CD8-positive, alpha-beta memory T cell (primary cell): ENCODE results near the gene SIPA1L3. TPM values are rescaled to one million over a fixed set of nuclear protein-coding genes. Genes with fewer than 3 reads are reported as not detected.
"Not testable (repeated sequence)": the region's sequence is repeated elsewhere in the genome, so short reads cannot be mapped to it uniquely, and the experiment has no call there.

Experiments used
- CTCF ChIA-PET: fragments of 350-600 bp; sonication (Branson Sonifier 250); formaldehyde crosslinking; loops from one replicate; lab custom pipeline; 2021; ENCODE audit warnings: antibody characterized with exemption; lab: Charles Lee
- POLR2A ChIA-PET: fragments of 350-600 bp; sonication (Branson Sonifier 250); formaldehyde crosslinking; loops from one replicate; lab custom pipeline; 2021; ENCODE audit warnings: antibody characterized with exemption; lab: Charles Lee
- DNase-seq, 5 donors: peaks; one replicate each; pipeline versions ENCODE4 v3.0.0 to v3.0.0-alpha.2; 2020 to 2022; ENCODE audit warnings: mixed read lengths in 1 of 5
- H3K27ac ChIP-seq: one replicate; pipeline ENCODE4 v1.7.0; 2013; ENCODE audit warnings: low read depth, mild to moderate bottlenecking, low read length, moderate library complexity
- H3K27me3 ChIP-seq: 2 replicates; pipeline ENCODE4 v1.7.0; 2013; ENCODE audit warnings: low read length, mild to moderate bottlenecking; ENCODE audit not compliant: insufficient read depth, poor library complexity, severe bottlenecking
- H3K36me3 ChIP-seq: 2 replicates; pipeline ENCODE4 v1.7.0; 2013; ENCODE audit warnings: mild to moderate bottlenecking, low read length, moderate library complexity; ENCODE audit not compliant: insufficient read depth
- H3K4me1 ChIP-seq: 2 replicates; pipeline ENCODE4 v1.7.0; 2013; ENCODE audit warnings: mild to moderate bottlenecking, low read length, moderate library complexity; ENCODE audit not compliant: insufficient read depth
- H3K4me3 ChIP-seq: 2 replicates; pipeline ENCODE4 v1.7.0; 2013; ENCODE audit warnings: mild to moderate bottlenecking, low read length
- H3K9me3 ChIP-seq: 2 replicates; pipeline ENCODE4 v1.7.0; 2013; ENCODE audit warnings: mild to moderate bottlenecking, low read length
- H3K27ac Mint-ChIP-seq, 8 donors: one replicate each; pipeline ENCODE4 v1.8.0; 2020 to 2021; ENCODE audit warnings: mixed read lengths in 8 of 8, mild to moderate bottlenecking in 6 of 8, inconsistent platforms in 3 of 8, moderate library complexity in 3 of 8
- H3K27me3 Mint-ChIP-seq, 2 donors: one replicate each; pipeline ENCODE4 v1.8.0; 2020 to 2021; ENCODE audit warnings: mixed read lengths in 2 of 2, mild to moderate bottlenecking in 1 of 2, moderate library complexity in 1 of 2
- H3K36me3 Mint-ChIP-seq, 3 donors: one replicate each; pipeline ENCODE4 v1.8.0; 2020 to 2021; ENCODE audit warnings: mixed read lengths in 3 of 3, inconsistent platforms in 1 of 3, mild to moderate bottlenecking in 1 of 3
- H3K4me1 Mint-ChIP-seq, 3 donors: one replicate each; pipeline ENCODE4 v1.8.0; 2020 to 2021; ENCODE audit warnings: mixed read lengths in 3 of 3, inconsistent platforms in 1 of 3, mild to moderate bottlenecking in 1 of 3
- H3K4me3 Mint-ChIP-seq, 7 donors: one replicate each; pipeline ENCODE4 v1.8.0; 2020 to 2021; ENCODE audit warnings: mixed read lengths in 7 of 7, mild to moderate bottlenecking in 6 of 7, moderate library complexity in 4 of 7, inconsistent platforms in 2 of 7
- H3K9me3 Mint-ChIP-seq, 5 donors: one replicate each; pipeline ENCODE4 v1.8.0; 2020 to 2022; ENCODE audit warnings: mixed read lengths in 5 of 5, mild to moderate bottlenecking in 3 of 5, moderate library complexity in 2 of 5, inconsistent platforms in 1 of 5
- polyA plus RNA-seq: library from polyadenylated mRNA; unstranded; fragments of 300-500 nt; fragmentation: Illumina TruSeq; gene quantifications from one replicate; pipeline ENCODE4 v1.2.3, GENCODE V29; 2021
- total RNA-seq, 2 experiments: library from RNA; stranded (reverse); gene quantifications; one replicate each; pipeline ENCODE4 v1.2.3, GENCODE V29; 2021

The SIPA1L3 gene
- total and polyA plus RNA-seq, 3 experiments from 2014 or later = 5.4 to 14.8 (median 11.5) TPM

- peaks cover 11% of the 10 kb centered on the region for H3K4me1 ChIP-seq
- Mint-ChIP-seq H3K4me1 (peaks cover 19 to 39% (median 24%) of the 10 kb centered on the region in 3 donors), H3K4me3 (peak overlapping the region in 3 of 7 donors; percentile 75 to 82 (median 79)), H3K27me3 (peaks cover 63 to 67% of the 10 kb centered on the region in 2 donors)
- H3K36me3 ChIP-seq, POLR2A ChIA-PET, H3K27ac ChIP-seq, DNase-seq, H3K9me3 ChIP-seq, H3K27ac Mint-ChIP-seq, H3K36me3 Mint-ChIP-seq, H3K9me3 Mint-ChIP-seq, H3K4me3 ChIP-seq: not testable (repeated sequence)
- H3K27me3 ChIP-seq = peaks cover 39% of the 10 kb centered on the region
- CTCF ChIA-PET = interaction anchor here (1.0 to 2.9 kb wide), 2 partner anchors 9 to 324 kb away, joined by 3 to 7 read pairs; no protein-coding TSS in a partner anchor
Observed at GRCh38 chr19:38224863-38225218, 317.8 kb downstream of the SIPA1L3 start.

- Mint-ChIP-seq H3K36me3 (peaks cover 0 to 8% (median 0%) of the 10 kb centered on the region in 3 donors), H3K4me3 (peak overlapping the region in 2 of 7 donors; percentile 19 to 52), H3K27ac (no peak overlapping the region), H3K9me3 (peaks cover 0 to 1% (median 0%) of the 10 kb centered on the region in 5 donors), H3K27me3 (peaks cover 55 to 72% of the 10 kb centered on the region in 2 donors), H3K4me1 (peaks cover 19 to 41% (median 26%) of the 10 kb centered on the region in 3 donors)
- ChIA-PET CTCF (interaction anchor here (1.0 to 2.1 kb wide), 4 partner anchors 8 to 176 kb away, joined by 3 to 5 read pairs (median 4); partner anchors contain the start of genes CATSPERG, FAM98C and PSMD8), POLR2A (no interaction called here)
- H3K27ac ChIP-seq = no peak overlapping the region
- no peak for DNase-seq
- H3K36me3 ChIP-seq = no peaks in the 10 kb centered on the region
- H3K27me3 ChIP-seq = peaks cover 42% of the 10 kb centered on the region
- H3K9me3 ChIP-seq = no peaks in the 10 kb centered on the region
- H3K4me1 ChIP-seq = peaks cover 11% of the 10 kb centered on the region
- H3K4me3 ChIP-seq = no peak overlapping the region
Observed at GRCh38 chr19:38227287-38228004, 320.4 kb downstream of the SIPA1L3 start.

- ChIA-PET POLR2A (no interaction called here), CTCF (interaction anchor here (1.4 kb wide), 1 partner anchor 175 kb away, joined by 3 read pairs; the partner anchor contains the start of gene FAM98C)
- DNase-seq = no peak
- Histone ChIP-seq H3K36me3 (no peaks in the 10 kb centered on the region), H3K9me3 (no peaks in the 10 kb centered on the region), H3K4me1 (peaks cover 11% of the 10 kb centered on the region), H3K27me3 (peaks cover 42% of the 10 kb centered on the region), H3K4me3 (no peak overlapping the region), H3K27ac (no peak overlapping the region)
- Mint-ChIP-seq H3K27me3 (peaks cover 52 to 72% of the 10 kb centered on the region in 2 donors), H3K36me3 (peaks cover 0 to 6% (median 0%) of the 10 kb centered on the region in 3 donors), H3K9me3 (peaks cover 0 to 1% (median 0%) of the 10 kb centered on the region in 5 donors), H3K27ac (no peak overlapping the region), H3K4me1 (peaks cover 18 to 39% (median 22%) of the 10 kb centered on the region in 3 donors), H3K4me3 (peak overlapping the region in 1 of 7 donors; percentile 12)
Observed at GRCh38 chr19:38228005-38228377, 321.0 kb downstream of the SIPA1L3 start.

- H3K4me1 ChIP-seq = peaks cover 9% of the 10 kb centered on the region
- Mint-ChIP-seq H3K27me3 (peaks cover 46 to 66% of the 10 kb centered on the region in 2 donors), H3K9me3 (no peaks in the 10 kb centered on the region), H3K4me1 (peaks cover 13 to 31% (median 14%) of the 10 kb centered on the region in 3 donors), H3K27ac (no peak overlapping the region), H3K4me3 (peak overlapping the region in 3 of 7 donors; percentile 28 to 69 (median 49)), H3K36me3 (no peaks in the 10 kb centered on the region)
- no peaks in the 10 kb centered on the region for H3K36me3 ChIP-seq
- no peak for DNase-seq
- peaks cover 42% of the 10 kb centered on the region for H3K27me3 ChIP-seq
- H3K4me3 ChIP-seq = no peak overlapping the region
- POLR2A ChIA-PET = no interaction called here
- H3K9me3 ChIP-seq = no peaks in the 10 kb centered on the region
- CTCF ChIA-PET = no interaction called here
- no peak overlapping the region for H3K27ac ChIP-seq
Observed at GRCh38 chr19:38228491-38229439, 321.8 kb downstream of the SIPA1L3 start.

GRCh38 chr19:38229585-38230073 lies 322.6 kb downstream of the SIPA1L3 start:
- H3K9me3 ChIP-seq = no peaks in the 10 kb centered on the region
- Mint-ChIP-seq H3K27ac (peak overlapping the region in 1 of 8 donors; percentile 17), H3K27me3 (peaks cover 44 to 62% of the 10 kb centered on the region in 2 donors), H3K4me3 (peak overlapping the region in 5 of 7 donors; percentile 10 to 55 (median 37)), H3K4me1 (peaks cover 8 to 24% (median 9%) of the 10 kb centered on the region in 3 donors), H3K36me3 (no peaks in the 10 kb centered on the region), H3K9me3 (no peaks in the 10 kb centered on the region)
- no peak overlapping the region for H3K4me3 ChIP-seq
- POLR2A ChIA-PET = no interaction called here
- H3K27ac ChIP-seq = no peak overlapping the region
- peaks cover 37% of the 10 kb centered on the region for H3K27me3 ChIP-seq
- no peaks in the 10 kb centered on the region for H3K36me3 ChIP-seq
- CTCF ChIA-PET = no interaction called here
- peak; percentile 35 to 61 (median 47) for DNase-seq
- H3K4me1 ChIP-seq = peaks cover 7% of the 10 kb centered on the region

GRCh38 chr19:38230506-38231133 lies 323.6 kb downstream of the SIPA1L3 start:
- POLR2A ChIA-PET, DNase-seq, H3K4me3 ChIP-seq, H3K27ac ChIP-seq, H3K9me3 Mint-ChIP-seq, CTCF ChIA-PET, H3K36me3 Mint-ChIP-seq, H3K9me3 ChIP-seq, H3K4me3 Mint-ChIP-seq, H3K36me3 ChIP-seq, H3K27ac Mint-ChIP-seq, H3K4me1 ChIP-seq: not testable (repeated sequence)
- Mint-ChIP-seq H3K27me3 (peaks cover 37 to 55% of the 10 kb centered on the region in 2 donors), H3K4me1 (peaks cover 8 to 22% (median 9%) of the 10 kb centered on the region in 3 donors)
- H3K27me3 ChIP-seq = peaks cover 32% of the 10 kb centered on the region

GRCh38 chr19:38231918-38232317 lies 324.9 kb downstream of the SIPA1L3 start:
- Histone ChIP-seq H3K27me3 (peaks cover 22% of the 10 kb centered on the region), H3K36me3 (no peaks in the 10 kb centered on the region), H3K4me1 (peaks cover 7% of the 10 kb centered on the region), H3K27ac (no peak overlapping the region), H3K9me3 (no peaks in the 10 kb centered on the region), H3K4me3 (no peak overlapping the region)
- H3K36me3 Mint-ChIP-seq = no peaks in the 10 kb centered on the region
- H3K27me3 Mint-ChIP-seq = peaks cover 31 to 45% of the 10 kb centered on the region in 2 donors
- CTCF ChIA-PET = no interaction called here
- H3K27ac Mint-ChIP-seq = no peak overlapping the region
- H3K9me3 Mint-ChIP-seq = no peaks in the 10 kb centered on the region
- DNase-seq = no peak
- H3K4me1 Mint-ChIP-seq = peaks cover 3 to 19% (median 5%) of the 10 kb centered on the region in 3 donors
- H3K4me3 Mint-ChIP-seq = no peak overlapping the region
- POLR2A ChIA-PET = no interaction called here
